Stimulated activated effector memory CD8-positive, alpha-beta T cell treated with anti-CD3 and anti-CD28 coated beads, Interleukin-12 subunit alpha, Interleukin-12 subunit beta, amount 100 ng/mL, for 72 hours (primary cell): ENCODE measurements around the gene KLHDC8B.
"Not testable (repeated sequence)": the region's sequence is repeated elsewhere in the genome, so short reads cannot be mapped to it uniquely, and the experiment has no call there.

Experiments
- ATAC-seq: fragments of 150-1000 bp; cut with Tn5 transposase; 2 replicates; pipeline ENCODE4 v1.10.0; 2021
- DNase-seq, 2 donors: peaks; one replicate each; pipeline ENCODE4 v3.0.0; 2021 to 2022; ENCODE audit warnings: low spot score in 2 of 2
- H3K27ac Mint-ChIP-seq: one replicate; pipeline ENCODE4 v1.8.0; 2022; ENCODE audit warnings: mild to moderate bottlenecking, mixed read lengths
- H3K36me3 Mint-ChIP-seq: one replicate; pipeline ENCODE4 v1.8.0; 2022; ENCODE audit warnings: mild to moderate bottlenecking, mixed read lengths
- H3K4me1 Mint-ChIP-seq: one replicate; pipeline ENCODE4 v1.8.0; 2022; ENCODE audit warnings: mixed read lengths
- H3K4me3 Mint-ChIP-seq: one replicate; pipeline ENCODE4 v1.8.0; 2022; ENCODE audit warnings: mild to moderate bottlenecking, mixed read lengths
- H3K9me3 Mint-ChIP-seq: one replicate; pipeline ENCODE4 v1.8.0; 2022; ENCODE audit warnings: mixed read lengths

Gene KLHDC8B

DNA sequence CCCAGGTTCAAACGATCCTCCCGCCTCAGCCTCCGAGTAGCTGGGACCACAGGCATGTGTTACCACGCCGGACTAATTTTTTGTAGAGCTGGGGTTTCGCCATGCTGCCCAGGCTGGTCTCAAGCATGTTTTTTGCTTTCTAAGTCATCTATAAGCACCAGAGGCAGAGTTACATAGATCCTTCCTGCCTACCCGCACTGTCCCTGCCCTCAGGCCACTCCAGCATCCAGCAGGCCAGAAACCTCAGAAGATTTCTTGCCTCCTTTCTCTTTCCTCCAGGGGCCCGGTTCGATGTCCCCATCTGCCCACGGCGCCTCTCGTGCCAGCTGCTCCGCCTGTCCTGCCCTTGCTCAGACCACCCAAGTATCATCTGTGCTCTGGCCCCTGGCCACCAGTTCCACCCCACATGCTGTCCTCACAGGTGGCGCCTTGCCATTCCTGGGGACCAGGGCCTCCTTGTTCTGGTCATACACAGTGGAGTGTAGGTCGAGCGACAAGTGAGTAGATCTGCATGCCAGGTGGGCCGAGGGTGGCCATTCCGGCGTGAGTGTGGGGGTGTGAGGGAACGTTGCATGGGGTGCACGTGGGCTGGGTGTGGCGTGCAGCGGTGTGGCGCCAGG lies 27.3 kb downstream of the KLHDC8B start:
- no peaks in the 10 kb centered on the region for H3K36me3 Mint-ChIP-seq
- no peaks in the 10 kb centered on the region for H3K9me3 Mint-ChIP-seq
- no peak overlapping the region for H3K27ac Mint-ChIP-seq
- no peaks in the 10 kb centered on the region for H3K4me1 Mint-ChIP-seq
- no peak overlapping the region for H3K4me3 Mint-ChIP-seq
- DNase-seq = no peak
- ATAC-seq = no peak

DNA sequence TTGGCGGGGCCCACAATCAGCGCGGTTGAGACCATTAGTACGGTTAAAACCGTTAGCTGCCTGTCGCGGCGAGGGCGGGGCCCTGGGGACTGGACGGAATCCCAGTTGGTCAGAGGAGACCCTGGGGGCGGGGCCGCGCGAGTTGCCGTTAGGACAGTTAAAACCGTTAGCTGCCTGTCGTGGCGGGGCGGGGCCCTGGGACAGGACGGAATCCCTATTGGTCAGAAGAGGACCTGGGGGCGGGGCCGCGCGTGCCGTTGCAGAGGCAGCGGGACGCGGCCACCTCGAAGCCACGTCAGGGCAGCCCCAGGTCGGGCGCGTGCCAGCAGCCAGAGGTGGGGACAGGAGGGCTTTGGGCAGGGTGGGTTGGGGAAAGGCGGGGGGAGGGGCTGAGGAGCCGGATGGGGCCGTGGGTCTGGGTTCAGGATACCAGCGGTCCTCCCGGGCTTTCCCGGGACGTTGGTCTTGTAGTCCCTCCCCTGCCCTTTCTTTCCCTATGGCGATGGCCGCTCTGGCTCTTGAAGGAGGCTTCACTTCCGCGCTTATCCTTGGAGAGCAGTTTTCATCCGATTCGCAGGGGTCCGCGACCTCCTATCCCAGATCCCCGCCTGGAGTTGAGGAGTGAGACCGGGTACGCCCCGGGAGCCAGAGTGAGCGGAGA lies 28.0 kb downstream of the KLHDC8B start:
- no peaks in the 10 kb centered on the region for H3K9me3 Mint-ChIP-seq
- H3K36me3 Mint-ChIP-seq = no peaks in the 10 kb centered on the region
- H3K4me1 Mint-ChIP-seq = no peaks in the 10 kb centered on the region
- DNase-seq (no peak), ATAC-seq (no peak)
- no peak overlapping the region for H3K27ac Mint-ChIP-seq
- H3K4me3 Mint-ChIP-seq = no peak overlapping the region

DNA sequence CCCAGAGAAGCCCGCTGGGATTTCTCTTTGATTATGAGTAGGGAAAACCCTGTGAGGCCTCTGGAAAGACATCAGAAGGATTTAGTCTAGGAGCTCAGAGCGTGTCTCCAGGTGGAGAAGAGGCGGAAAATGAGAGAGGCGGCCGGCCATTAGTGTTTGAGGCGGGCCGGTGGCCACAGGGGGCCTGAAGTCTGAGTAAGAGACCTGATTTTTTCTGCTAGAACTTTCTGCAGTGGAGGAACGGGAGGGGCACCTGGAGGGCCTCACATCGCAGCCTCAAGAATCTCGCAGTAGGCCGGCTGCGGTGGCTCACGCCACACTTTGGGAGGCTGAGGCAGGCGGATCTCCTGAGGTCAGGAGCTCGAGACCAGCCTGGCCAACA lies 28.5 kb downstream of the KLHDC8B start:
- H3K4me3 Mint-ChIP-seq = no peak overlapping the region
- no peak for DNase-seq
- no peaks in the 10 kb centered on the region for H3K36me3 Mint-ChIP-seq
- no peak for ATAC-seq
- no peak overlapping the region for H3K27ac Mint-ChIP-seq
- no peaks in the 10 kb centered on the region for H3K9me3 Mint-ChIP-seq
- H3K4me1 Mint-ChIP-seq = no peaks in the 10 kb centered on the region

DNA sequence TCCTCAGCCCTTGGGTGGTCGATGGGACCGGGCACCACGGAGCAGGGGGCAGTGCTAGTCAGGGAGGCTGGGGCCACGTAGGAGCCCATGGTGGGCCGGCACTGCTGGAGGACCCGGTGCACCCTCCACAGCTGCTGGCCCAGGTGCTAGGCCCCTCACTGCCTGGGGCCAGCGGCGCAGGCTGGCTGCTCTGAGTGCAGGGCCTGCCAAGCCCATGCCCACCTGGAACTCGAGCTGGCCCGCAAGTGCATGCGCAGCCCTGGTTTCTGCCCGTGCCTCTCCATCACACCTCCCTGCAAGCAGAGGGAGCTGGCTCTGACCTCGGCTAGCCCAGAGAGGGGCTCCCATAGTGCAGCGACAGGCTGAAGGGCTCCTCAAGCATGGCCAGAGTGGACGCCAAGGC lies 42.1 kb downstream of the KLHDC8B start:
- no peaks in the 10 kb centered on the region for H3K9me3 Mint-ChIP-seq
- no peaks in the 10 kb centered on the region for H3K36me3 Mint-ChIP-seq
- no peak for DNase-seq
- ATAC-seq = no peak
- no peak overlapping the region for H3K27ac Mint-ChIP-seq
- H3K4me1 Mint-ChIP-seq = no peaks in the 10 kb centered on the region
- no peak overlapping the region for H3K4me3 Mint-ChIP-seq

DNA sequence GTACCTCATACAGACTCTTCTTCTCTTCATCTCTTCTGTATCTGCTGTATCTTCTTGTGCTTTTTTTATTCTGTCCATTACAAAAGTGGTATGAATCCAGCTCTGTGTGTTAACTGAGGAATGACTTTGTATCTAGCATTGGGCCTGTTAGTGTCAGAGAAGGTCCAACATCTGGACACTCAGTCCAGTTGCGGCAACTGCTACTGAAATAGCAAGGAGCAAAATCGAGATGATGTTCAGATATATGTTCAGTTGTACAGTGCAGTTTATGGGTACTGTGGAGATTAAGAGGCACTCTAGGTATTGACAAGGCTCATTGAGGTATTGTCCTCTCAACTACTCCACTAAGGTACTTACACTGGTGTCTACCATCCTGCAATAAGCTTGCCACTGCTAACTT lies 42.6 kb downstream of the KLHDC8B start:
- Mint-ChIP-seq H3K4me1 (no peaks in the 10 kb centered on the region), H3K9me3 (no peaks in the 10 kb centered on the region), H3K4me3 (no peak overlapping the region), H3K27ac (no peak overlapping the region), H3K36me3 (no peaks in the 10 kb centered on the region)
- ATAC-seq (no peak), DNase-seq (no peak)

DNA sequence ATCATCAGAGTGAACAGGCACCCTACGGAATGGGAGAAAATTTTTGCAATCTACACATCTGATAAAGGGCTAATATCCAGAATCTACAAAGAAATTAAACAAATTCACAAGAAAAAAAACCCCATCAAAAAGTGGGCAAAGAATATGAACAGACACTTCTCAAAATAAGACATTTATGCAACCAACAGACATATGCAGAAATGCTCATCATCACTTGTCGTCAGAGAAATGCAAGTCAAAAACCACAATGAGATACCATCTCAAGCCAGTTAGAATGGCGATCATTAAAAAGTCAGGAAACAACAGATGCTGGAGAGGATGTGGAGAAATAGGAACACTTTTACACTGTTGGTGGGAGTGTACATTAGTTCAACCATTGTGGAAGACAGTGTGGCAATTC lies 45.3 kb downstream of the KLHDC8B start:
- H3K4me1 Mint-ChIP-seq, H3K27ac Mint-ChIP-seq, ATAC-seq, H3K36me3 Mint-ChIP-seq, H3K9me3 Mint-ChIP-seq, H3K4me3 Mint-ChIP-seq, DNase-seq: not testable (repeated sequence)

DNA sequence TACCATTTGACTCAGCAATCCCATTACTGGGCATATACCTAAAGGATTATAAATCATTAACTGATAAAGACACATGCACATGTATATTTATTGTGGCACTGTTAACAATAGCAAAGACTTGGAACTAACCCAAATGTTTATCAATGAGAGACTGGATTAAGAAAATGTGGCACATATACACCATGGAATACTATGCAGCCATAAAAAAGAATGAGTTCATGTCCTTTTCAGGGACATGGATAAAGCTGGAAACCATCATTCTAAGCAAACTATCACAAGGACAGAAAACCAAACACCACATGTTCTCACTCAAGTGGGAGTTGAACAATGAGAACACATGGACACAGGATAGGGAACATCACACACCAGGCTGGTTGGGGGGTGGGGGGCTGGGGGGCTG lies 45.7 kb downstream of the KLHDC8B start:
- not testable (repeated sequence) for DNase-seq, H3K4me1 Mint-ChIP-seq, H3K36me3 Mint-ChIP-seq, H3K27ac Mint-ChIP-seq, ATAC-seq, H3K9me3 Mint-ChIP-seq, H3K4me3 Mint-ChIP-seq

DNA sequence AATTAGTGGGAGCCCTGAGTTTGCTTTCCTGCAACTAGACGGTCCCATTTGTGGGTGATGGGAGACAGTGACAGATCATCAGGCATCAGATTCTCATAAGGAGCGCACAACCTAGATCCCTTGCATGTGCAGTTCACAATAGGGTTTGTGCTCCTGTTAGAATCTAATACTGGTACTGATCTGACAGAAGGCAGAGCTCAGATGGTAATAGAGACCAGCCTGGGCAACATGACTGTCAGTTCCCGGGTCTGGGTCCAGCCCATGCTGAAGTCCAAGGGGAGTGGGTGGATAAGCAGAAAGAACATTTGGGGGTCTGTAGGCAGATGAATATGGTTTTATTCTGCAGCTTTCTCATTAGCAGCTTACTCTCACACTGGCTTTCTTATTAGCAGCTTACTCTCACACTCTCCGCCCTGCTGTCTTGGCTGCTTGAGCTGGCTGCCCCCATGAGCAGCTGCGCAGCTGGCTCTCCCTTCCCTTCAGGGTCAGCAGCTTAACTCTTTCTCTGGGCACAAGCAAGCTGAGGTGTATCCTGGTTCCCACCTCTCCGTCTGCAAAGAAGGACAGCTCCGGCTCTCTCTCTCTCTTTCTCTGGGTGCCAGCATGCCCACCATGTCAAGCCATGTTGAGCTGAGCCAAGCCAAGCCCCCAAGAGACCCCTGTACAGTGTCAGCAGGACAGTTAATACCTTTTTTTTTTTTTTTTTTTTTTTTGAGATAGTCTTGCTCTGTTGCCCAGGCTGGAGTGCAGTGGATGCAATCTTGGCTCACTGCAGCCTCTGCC lies 46.5 kb downstream of the KLHDC8B start:
- H3K9me3 Mint-ChIP-seq = no peaks in the 10 kb centered on the region
- H3K36me3 Mint-ChIP-seq = no peaks in the 10 kb centered on the region
- no peak overlapping the region for H3K27ac Mint-ChIP-seq
- ATAC-seq (no peak), DNase-seq (no peak)
- no peak overlapping the region for H3K4me3 Mint-ChIP-seq
- no peaks in the 10 kb centered on the region for H3K4me1 Mint-ChIP-seq

DNA sequence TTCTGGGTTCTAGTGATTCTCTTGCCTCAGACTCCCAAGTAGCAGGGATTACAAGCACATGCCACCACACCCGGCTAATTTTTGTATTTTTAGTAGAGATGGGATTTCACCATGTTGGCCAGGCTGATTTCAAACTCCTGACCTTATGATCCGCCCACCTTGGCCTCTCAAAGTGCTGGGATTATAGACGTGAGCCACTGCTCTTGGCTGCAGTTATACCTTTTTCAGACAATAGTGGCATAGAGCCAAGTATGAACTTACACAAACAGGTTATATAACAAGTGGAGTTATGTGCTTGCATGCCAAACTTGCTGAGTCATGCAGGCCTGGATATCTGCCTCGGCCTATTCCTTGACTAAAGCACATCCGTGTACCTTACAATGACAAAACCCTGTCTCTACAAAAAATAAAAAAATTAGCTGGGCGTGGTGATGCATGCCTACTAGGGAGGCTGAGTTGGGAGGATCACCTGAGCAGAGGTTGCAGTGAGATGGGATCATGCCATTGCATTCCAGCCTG lies 47.1 kb downstream of the KLHDC8B start:
- not testable (repeated sequence) for H3K4me3 Mint-ChIP-seq, DNase-seq, H3K9me3 Mint-ChIP-seq, ATAC-seq, H3K27ac Mint-ChIP-seq, H3K36me3 Mint-ChIP-seq, H3K4me1 Mint-ChIP-seq

DNA sequence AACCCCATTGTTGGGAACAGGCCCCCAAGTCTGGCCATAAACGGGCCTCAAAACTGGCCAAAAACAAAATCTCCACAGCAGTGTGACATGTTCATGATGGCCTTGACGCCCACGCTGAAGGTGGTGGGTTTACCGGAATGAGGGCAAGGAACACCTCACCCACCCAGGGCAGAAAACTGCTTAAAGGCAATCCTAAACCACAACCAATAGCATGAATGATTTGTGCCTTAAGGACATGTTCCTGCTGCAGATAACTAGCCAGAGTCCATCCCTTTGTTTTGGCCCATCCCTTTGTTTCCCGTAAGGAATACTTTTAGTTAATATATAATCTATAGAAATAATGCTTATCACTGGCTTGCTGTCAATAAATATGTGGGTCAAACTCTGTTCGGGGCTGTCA lies 47.7 kb downstream of the KLHDC8B start:
- no peaks in the 10 kb centered on the region for H3K36me3 Mint-ChIP-seq
- H3K4me1 Mint-ChIP-seq = no peaks in the 10 kb centered on the region
- no peak for ATAC-seq
- H3K4me3 Mint-ChIP-seq = no peak overlapping the region
- no peak overlapping the region for H3K27ac Mint-ChIP-seq
- no peaks in the 10 kb centered on the region for H3K9me3 Mint-ChIP-seq
- DNase-seq = no peak

DNA sequence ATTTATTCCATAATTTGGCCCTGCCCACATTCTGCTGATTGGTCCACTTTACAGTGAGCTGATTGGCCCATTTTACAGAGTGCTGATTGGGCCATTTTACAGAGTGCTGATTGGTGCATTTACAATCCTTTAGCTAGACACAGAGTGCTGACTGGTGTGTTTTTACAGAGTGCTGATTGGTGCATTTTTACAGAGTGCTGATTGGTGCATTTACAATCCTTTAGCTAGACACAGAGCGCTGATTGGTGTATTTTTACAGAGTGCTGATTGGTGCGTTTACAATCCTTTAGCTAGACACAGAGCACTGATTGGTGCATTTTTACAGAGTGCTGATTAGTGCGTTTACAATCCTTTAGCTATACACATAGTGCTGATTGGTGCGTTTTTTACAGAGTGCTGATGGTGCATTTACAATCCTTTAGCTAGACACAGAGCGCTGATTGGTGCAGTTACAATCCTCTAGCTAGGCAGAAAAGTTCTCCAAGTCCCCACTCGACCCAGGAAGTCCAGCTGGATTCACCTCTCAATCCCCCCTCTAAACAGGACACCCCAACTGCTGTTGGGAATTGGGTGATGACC lies 49.7 kb downstream of the KLHDC8B start:
- H3K9me3 Mint-ChIP-seq, H3K4me3 Mint-ChIP-seq, DNase-seq, H3K36me3 Mint-ChIP-seq, ATAC-seq, H3K4me1 Mint-ChIP-seq, H3K27ac Mint-ChIP-seq: not testable (repeated sequence)

DNA sequence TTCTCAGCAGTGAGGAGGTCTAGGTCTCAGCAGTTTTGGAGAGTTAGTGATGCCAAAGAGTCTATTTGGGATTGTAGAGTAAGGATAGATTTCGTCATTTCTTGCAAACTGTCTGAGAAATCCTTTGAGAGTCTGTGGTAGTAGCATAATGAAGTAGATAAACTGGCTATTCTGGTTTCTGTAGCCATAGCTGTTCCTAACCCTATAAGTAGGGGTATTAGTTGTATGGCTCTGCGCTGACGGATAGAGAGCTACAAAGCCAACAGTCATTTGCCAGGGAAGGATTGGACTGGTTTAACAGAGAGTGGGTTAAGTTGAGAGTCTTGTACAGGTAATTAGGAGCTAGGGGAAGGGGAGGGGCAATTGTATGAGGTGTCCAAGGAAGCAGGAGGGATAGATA lies 50.6 kb downstream of the KLHDC8B start:
- ATAC-seq = no peak
- H3K9me3 Mint-ChIP-seq = peaks cover 4% of the 10 kb centered on the region
- no peaks in the 10 kb centered on the region for H3K4me1 Mint-ChIP-seq
- no peaks in the 10 kb centered on the region for H3K36me3 Mint-ChIP-seq
- DNase-seq = no peak
- H3K4me3 Mint-ChIP-seq = no peak overlapping the region
- H3K27ac Mint-ChIP-seq = no peak overlapping the region
